Mesendoderm (in vitro differentiated cells): Measurements from ENCODE around the gene KNSTRN.

Experiments used
- DNase-seq: peaks from one replicate; pipeline ENCODE4 v3.0.0; 2013
- H2AK5ac ChIP-seq: 2 replicates; pipeline ENCODE4 v1.6.1; 2013; ENCODE audit warnings: low read length, inconsistent platforms
- H2BK120ac ChIP-seq: 2 replicates; pipeline ENCODE4 v1.6.1; 2013; ENCODE audit warnings: low read depth, mild to moderate bottlenecking, low read length, moderate library complexity, mixed read lengths
- H2BK15ac ChIP-seq: replicated peaks from 2 replicates; pipeline ENCODE4 v1.6.1; 2013; ENCODE audit warnings: low read depth, mild to moderate bottlenecking, moderate library complexity
- H2BK5ac ChIP-seq: 2 replicates; pipeline ENCODE4 v1.6.1; 2013; ENCODE audit warnings: low read length, inconsistent platforms
- H3K18ac ChIP-seq: 2 replicates; pipeline ENCODE4 v1.6.1; 2013; ENCODE audit warnings: mild to moderate bottlenecking, low read length, mixed read lengths
- H3K23ac ChIP-seq: one replicate; pipeline ENCODE4 v1.6.1; 2013; ENCODE audit warnings: low read length
- H3K27ac ChIP-seq: 2 replicates; pipeline ENCODE4 v1.5.1; 2013; ENCODE audit warnings: low read depth, mild to moderate bottlenecking, inconsistent platforms, low read length, moderate library complexity
- H3K27me3 ChIP-seq: 2 replicates; pipeline ENCODE4 v1.6.1; 2013; ENCODE audit warnings: low read length, control low read depth, mild to moderate bottlenecking, inconsistent platforms; ENCODE audit not compliant: insufficient read depth, poor library complexity
- H3K36me3 ChIP-seq: 2 replicates; pipeline ENCODE4 v1.6.1; 2013; ENCODE audit warnings: low read length, inconsistent platforms; ENCODE audit not compliant: control insufficient read depth, insufficient read depth
- H3K4ac ChIP-seq: one replicate; pipeline ENCODE4 v1.6.1; 2013; ENCODE audit warnings: low read depth, mild to moderate bottlenecking, low read length, moderate library complexity
- H3K4me1 ChIP-seq: 2 replicates; pipeline ENCODE4 v1.6.1; 2013; ENCODE audit warnings: low read depth, low read length, inconsistent platforms; ENCODE audit not compliant: control insufficient read depth
- H3K4me2 ChIP-seq: 2 replicates; pipeline ENCODE4 v1.6.1; 2013; ENCODE audit warnings: low read length
- H3K4me3 ChIP-seq: 2 replicates; pipeline ENCODE4 v1.5.1; 2013; ENCODE audit warnings: mild to moderate bottlenecking, low read length
- H3K56ac ChIP-seq: one replicate; pipeline ENCODE4 v1.6.1; 2013; ENCODE audit warnings: low read length
- H3K79me1 ChIP-seq: 2 replicates; pipeline ENCODE4 v1.6.1; 2013; ENCODE audit warnings: low read length, inconsistent platforms
- H3K79me2 ChIP-seq: 2 replicates; pipeline ENCODE4 v1.6.1; 2013; ENCODE audit warnings: mild to moderate bottlenecking, low read length; ENCODE audit not compliant: control insufficient read depth, insufficient read depth
- H3K9ac ChIP-seq: 2 replicates; pipeline ENCODE4 v1.6.1; 2013; ENCODE audit warnings: low read length, inconsistent platforms
- H4K5ac ChIP-seq: one replicate; pipeline ENCODE4 v1.6.1; 2013; ENCODE audit warnings: low read length
- H4K8ac ChIP-seq: one replicate; pipeline ENCODE4 v1.6.1; 2013; ENCODE audit warnings: low read depth, mild to moderate bottlenecking, control low read depth, low read length, moderate library complexity
- WGBS: extraction: QIAGEN DNeasy Blood & Tissue Kit; methylation state at CpG from one replicate; pipeline ENCODE4 v1.1.7; 2013; ENCODE audit warnings: low lambda C conversion rate, missing lambda C conversion rate; ENCODE audit not compliant: insufficient coverage; ENCODE audit errors: extremely low coverage; 5-methylcytosine and 5-hydroxymethylcytosine counted together

The KNSTRN gene

DNA sequence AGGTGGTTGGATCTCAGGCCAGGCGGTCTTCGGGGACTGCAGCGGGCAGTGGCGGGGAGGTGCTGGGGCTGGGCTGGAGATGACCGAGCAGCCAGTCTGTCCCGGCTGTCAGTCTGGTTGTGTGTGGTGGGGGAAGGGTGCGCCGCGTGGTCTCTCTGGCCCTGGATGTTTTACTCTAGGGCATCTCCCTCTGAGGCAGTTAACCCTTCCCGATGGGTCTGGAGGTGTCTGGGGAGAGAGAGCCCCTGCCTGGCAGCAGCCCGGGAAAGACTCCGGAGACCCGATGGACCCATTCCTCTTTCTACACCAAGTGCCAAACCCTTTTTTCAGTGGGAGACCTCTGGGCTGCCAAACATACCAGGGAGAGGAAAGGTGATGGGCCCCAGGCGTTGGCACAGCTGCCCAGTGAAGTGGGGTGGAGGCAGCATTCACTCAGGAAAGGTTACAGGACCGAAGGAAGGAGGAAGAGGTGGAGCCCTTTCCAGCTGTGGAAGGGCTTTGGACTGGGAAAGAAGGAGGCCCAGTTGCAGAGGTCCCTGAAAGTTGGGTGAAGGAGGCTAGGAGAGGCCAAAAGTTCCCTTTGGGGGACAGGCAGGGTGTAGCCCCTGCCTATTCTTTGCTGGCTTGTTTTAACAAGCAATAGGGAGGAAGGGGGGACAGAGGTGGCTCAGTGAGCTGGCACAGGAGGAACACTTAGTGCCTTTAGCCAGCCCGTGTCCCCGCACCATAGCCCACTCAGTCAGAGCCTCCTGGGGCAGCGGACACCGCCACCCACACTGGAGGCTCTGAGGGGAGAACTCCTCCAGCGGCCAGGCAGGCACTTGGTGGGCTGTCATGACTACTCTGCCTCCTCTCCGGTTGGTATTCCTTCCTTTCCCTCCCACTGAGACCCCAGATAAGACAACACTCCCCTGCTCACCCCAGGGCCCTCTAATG is 55.5 kb downstream of the KNSTRN start:
- Histone ChIP-seq H3K27me3 (no peaks in the 10 kb centered on the region), H4K8ac (no peak overlapping the region), H2BK15ac (no peak overlapping the region), H3K4me2 (peak overlapping the region; percentile 99), H3K27ac (no peak overlapping the region), H3K56ac (peak overlapping the region; percentile 98), H3K79me1 (peaks cover 3% of the 10 kb centered on the region), H3K79me2 (peaks cover 18% of the 10 kb centered on the region), H3K9ac (peak overlapping the region; percentile 87), H4K5ac (no peak overlapping the region), H3K4me1 (peaks cover 28% of the 10 kb centered on the region), H3K23ac (peak overlapping the region; percentile 72), H3K18ac (no peak overlapping the region), H2BK120ac (no peak overlapping the region), H2AK5ac (peak overlapping the region; percentile 38), H3K36me3 (no peaks in the 10 kb centered on the region), H3K4ac (no peak overlapping the region), H3K4me3 (peak overlapping the region; percentile 2), H2BK5ac (no peak overlapping the region)
- no peak for DNase-seq
- WGBS: no CpG with 5 or more reads among the region's 21 CpGs

GRCh38 chr15:40438712-40439111 is 56.2 kb downstream of the KNSTRN start:
- Histone ChIP-seq H3K4me3 (no peak overlapping the region), H3K18ac (no peak overlapping the region), H3K4me1 (peaks cover 34% of the 10 kb centered on the region), H3K4me2 (peak overlapping the region; percentile 10), H3K27me3 (no peaks in the 10 kb centered on the region), H3K56ac (peak overlapping the region; percentile 98), H3K27ac (peak overlapping the region; percentile 86), H3K9ac (peak overlapping the region; percentile 73), H3K23ac (no peak overlapping the region), H3K79me2 (peaks cover 25% of the 10 kb centered on the region), H2BK5ac (no peak overlapping the region), H3K4ac (peak overlapping the region; percentile 49), H4K5ac (no peak overlapping the region), H2BK15ac (no peak overlapping the region), H3K36me3 (no peaks in the 10 kb centered on the region), H2AK5ac (peak overlapping the region; percentile 37), H3K79me1 (peaks cover 8% of the 10 kb centered on the region), H2BK120ac (no peak overlapping the region), H4K8ac (no peak overlapping the region)
- WGBS: no CpG with 5 or more reads among the region's 12 CpGs
- no peak for DNase-seq

DNA sequence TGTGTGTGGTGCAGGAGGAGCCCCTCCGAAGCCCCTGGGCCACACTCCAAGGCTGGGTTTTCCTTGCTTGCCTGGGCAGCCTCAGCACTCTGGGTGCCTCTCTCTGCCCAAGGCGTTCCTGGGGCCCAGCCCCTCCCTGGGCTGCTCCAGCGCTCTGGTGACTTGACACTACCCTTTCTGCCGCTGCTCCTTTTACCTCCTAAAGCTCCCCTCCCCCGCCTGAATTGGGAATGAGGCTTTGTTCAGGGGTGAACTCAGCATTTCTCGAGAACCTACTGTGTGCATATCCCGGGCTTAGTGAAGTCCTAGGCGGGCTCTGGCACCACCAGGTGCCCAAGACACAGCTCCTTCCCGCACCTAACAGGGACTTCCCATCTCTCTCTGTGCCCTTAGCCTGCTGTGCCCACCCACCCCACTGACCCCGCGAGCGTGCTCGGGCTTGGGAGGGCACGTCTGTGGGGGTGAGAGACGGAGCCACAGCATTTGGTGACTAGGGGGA is 57.0 kb downstream of the KNSTRN start:
- peak overlapping the region; percentile 73 for H3K9ac ChIP-seq
- H3K56ac ChIP-seq: peak overlapping the region; percentile 98
- H3K18ac ChIP-seq: peak overlapping the region; percentile 31
- H3K36me3 ChIP-seq: no peaks in the 10 kb centered on the region
- peak; percentile 95 for DNase-seq
- peak overlapping the region; percentile 86 for H3K27ac ChIP-seq
- no peak overlapping the region for H4K8ac ChIP-seq
- peak overlapping the region; percentile 43 for H3K4me2 ChIP-seq
- peak overlapping the region; percentile 68 for H3K23ac ChIP-seq
- WGBS: no CpG with 5 or more reads among the region's 15 CpGs
- peak overlapping the region; percentile 52 for H3K4me3 ChIP-seq
- H2BK120ac ChIP-seq: no peak overlapping the region
- H3K4ac ChIP-seq: peak overlapping the region; percentile 82
- H3K27me3 ChIP-seq: no peaks in the 10 kb centered on the region
- peaks cover 15% of the 10 kb centered on the region for H3K79me1 ChIP-seq
- peaks cover 42% of the 10 kb centered on the region for H3K4me1 ChIP-seq
- no peak overlapping the region for H2BK15ac ChIP-seq
- H2AK5ac ChIP-seq: peak overlapping the region; percentile 48
- H2BK5ac ChIP-seq: peak overlapping the region; percentile 86
- H4K5ac ChIP-seq: no peak overlapping the region
- peaks cover 33% of the 10 kb centered on the region for H3K79me2 ChIP-seq

- H3K4me2 ChIP-seq: peak overlapping the region; percentile 43
- peak overlapping the region; percentile 98 for H3K56ac ChIP-seq
- H3K27ac ChIP-seq: peak overlapping the region; percentile 86
- H2BK5ac ChIP-seq: peak overlapping the region; percentile 61
- H2BK15ac ChIP-seq: no peak overlapping the region
- H4K5ac ChIP-seq: no peak overlapping the region
- WGBS: no CpG with 5 or more reads among the region's 35 CpGs
- H4K8ac ChIP-seq: peak overlapping the region; percentile 65
- peak overlapping the region; percentile 82 for H3K4ac ChIP-seq
- H2BK120ac ChIP-seq: peak overlapping the region; percentile 21
- H3K9ac ChIP-seq: peak overlapping the region; percentile 73
- peaks cover 38% of the 10 kb centered on the region for H3K79me2 ChIP-seq
- peak overlapping the region; percentile 25 for H3K18ac ChIP-seq
- H3K79me1 ChIP-seq: peaks cover 17% of the 10 kb centered on the region
- no peaks in the 10 kb centered on the region for H3K27me3 ChIP-seq
- DNase-seq: peak; percentile 83
- no peaks in the 10 kb centered on the region for H3K36me3 ChIP-seq
- peak overlapping the region; percentile 68 for H3K23ac ChIP-seq
- peak overlapping the region; percentile 52 for H3K4me3 ChIP-seq
- H2AK5ac ChIP-seq: peak overlapping the region; percentile 48
- peaks cover 44% of the 10 kb centered on the region for H3K4me1 ChIP-seq
Observed at GRCh38 chr15:40439960-40440742, 57.6 kb downstream of the KNSTRN start.

DNA sequence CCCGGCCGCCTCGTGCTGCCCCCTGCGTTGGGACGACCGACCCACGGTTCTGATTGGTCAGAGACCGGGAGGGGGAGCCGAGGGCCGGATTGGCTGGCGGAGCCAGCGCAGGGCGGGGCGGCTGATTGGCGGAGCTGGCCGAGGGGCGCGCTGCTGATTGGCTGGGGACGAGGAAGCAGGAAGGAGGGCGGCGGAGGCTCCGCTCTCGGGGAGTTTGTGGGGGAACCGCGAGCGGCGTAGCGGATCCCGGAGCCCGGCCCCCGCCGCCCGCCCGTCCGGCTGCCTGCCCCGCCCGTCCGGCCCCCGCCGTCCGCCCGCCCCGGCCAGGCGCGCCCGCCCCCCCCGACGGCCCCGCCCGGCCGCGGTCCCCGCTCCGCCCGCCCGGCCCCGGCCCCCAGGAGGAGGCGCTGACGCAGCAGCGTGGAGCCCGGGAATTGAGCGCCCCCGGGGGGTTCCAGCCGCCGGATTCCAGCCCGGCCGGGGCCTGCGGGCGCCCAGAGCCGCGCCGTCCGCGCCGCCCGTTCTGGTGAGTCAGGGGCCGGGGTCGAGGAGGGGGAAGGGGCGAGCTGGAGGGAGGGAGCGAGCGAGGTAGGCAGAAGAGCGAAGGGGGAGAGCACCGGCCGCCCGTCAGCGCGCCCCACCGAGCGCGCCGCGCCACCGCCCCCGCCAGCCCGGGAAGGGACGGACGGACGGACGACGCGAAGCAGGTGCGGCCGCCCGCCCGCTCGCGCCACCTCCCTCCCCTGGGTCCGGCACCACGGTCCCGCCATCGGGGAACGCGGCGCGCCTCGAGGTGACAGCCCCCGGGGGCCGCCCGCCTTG is 58.4 kb downstream of the KNSTRN start, which contains the start of gene BAHD1:
Gene BAHD1 (plus strand): TSS at position 211 of the 822 bp plus-strand sequence. CDS start 17,512 bp downstream, outside the sequence.
- Histone ChIP-seq H3K27me3 (no peaks in the 10 kb centered on the region), H4K8ac (peak within 1 kb of the TSS; percentile 65), H2BK15ac (no peak within 1 kb of the TSS), H3K36me3 (no peaks in the 10 kb centered on the region), H3K56ac (peak within 1 kb of the TSS; percentile 98), H3K4ac (peak within 1 kb of the TSS; percentile 88), H3K23ac (peak within 1 kb of the TSS; percentile 68), H3K9ac (peak within 1 kb of the TSS; percentile 77), H3K79me2 (peaks cover 47% of the 10 kb centered on the region), H3K4me1 (peaks cover 45% of the 10 kb centered on the region), H3K4me2 (peak within 1 kb of the TSS; percentile 43), H3K79me1 (peaks cover 17% of the 10 kb centered on the region), H3K27ac (peak within 1 kb of the TSS; percentile 86), H3K4me3 (peak within 1 kb of the TSS; percentile 56), H2BK5ac (peak within 1 kb of the TSS; percentile 61), H2BK120ac (peak within 1 kb of the TSS; percentile 21), H2AK5ac (peak within 1 kb of the TSS; percentile 48), H3K18ac (peak within 1 kb of the TSS; percentile 85), H4K5ac (no peak within 1 kb of the TSS)
- no CpG with 5 or more reads among the region's 119 CpGs for WGBS
- DNase-seq: peak; percentile 98
